ENCODE results near the gene TMEM45B. TPM values are rescaled to one million over a fixed set of nuclear protein-coding genes. Genes with fewer than 3 reads are reported as not detected.

The TMEM45B gene
- polyA plus RNA-seq, 2 of the 4 experiments (the other 2 are of a cell fraction): 0.44 TPM; not detected in 1

Small RNAs within 50 kb of the gene (small RNA-seq; reads per million reads assigned to genes)
- gene AP003327.1: 0 reads per million in 6 experiments

Other genes with a start within 250 kb of the TMEM45B start
- 10.2 and 11.8 TPM in 2 replicates for gene NFRKB, start 79.7 kb downstream of the TMEM45B start, polyA plus RNA-seq (2011; rRNA removed)
- gene NFRKB, start 79.7 kb downstream of the TMEM45B start, polyA plus RNA-seq (2017; fragmentation: RNase III; extraction: RNeasy Plus Mini Kit Qiagen cat#74134 plus additional on column Dnase treatment): 11.5 to 12.6 TPM (median 11.5 TPM) in 3 replicates
- 4.0 and 5.5 TPM in 2 replicates for gene PRDM10, start 187.0 kb downstream of the TMEM45B start, polyA plus RNA-seq (2011; rRNA removed)
- 2.8 to 3.1 TPM (median 2.8 TPM) in 3 replicates for gene PRDM10, start 187.0 kb downstream of the TMEM45B start, polyA plus RNA-seq (2017; fragmentation: RNase III; extraction: RNeasy Plus Mini Kit Qiagen cat#74134 plus additional on column Dnase treatment)